Islet of Langerhans (tissue), 1 donor: Measurements from ENCODE around the gene EWSR1.

Experiments used
- FAIRE-seq: peaks from one replicate; lab custom pipeline; 2011; peaks lifted over from hg19 to GRCh38; lab: Jason Lieb, UNC

The EWSR1 gene

DNA sequence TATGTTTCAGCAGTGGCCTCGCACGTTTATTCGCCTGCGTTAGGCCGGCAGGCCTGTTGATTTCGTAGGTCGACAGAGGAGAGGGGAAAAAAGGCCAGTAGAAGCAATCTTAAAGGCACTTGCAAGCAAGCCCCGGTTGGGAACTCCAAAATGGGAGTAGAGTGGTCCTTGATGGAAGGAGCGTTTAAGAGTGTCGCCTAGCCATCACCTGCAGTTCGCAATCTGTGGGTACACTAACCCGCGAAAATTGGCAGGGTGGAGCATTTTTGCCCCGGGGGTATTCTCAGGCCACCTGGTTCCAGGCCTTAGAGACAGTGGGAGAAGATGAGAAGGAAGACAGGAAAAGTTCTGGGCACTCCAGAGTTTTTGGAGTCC is 1.1 kb downstream of the EWSR1 start:
- no peak for FAIRE-seq

DNA sequence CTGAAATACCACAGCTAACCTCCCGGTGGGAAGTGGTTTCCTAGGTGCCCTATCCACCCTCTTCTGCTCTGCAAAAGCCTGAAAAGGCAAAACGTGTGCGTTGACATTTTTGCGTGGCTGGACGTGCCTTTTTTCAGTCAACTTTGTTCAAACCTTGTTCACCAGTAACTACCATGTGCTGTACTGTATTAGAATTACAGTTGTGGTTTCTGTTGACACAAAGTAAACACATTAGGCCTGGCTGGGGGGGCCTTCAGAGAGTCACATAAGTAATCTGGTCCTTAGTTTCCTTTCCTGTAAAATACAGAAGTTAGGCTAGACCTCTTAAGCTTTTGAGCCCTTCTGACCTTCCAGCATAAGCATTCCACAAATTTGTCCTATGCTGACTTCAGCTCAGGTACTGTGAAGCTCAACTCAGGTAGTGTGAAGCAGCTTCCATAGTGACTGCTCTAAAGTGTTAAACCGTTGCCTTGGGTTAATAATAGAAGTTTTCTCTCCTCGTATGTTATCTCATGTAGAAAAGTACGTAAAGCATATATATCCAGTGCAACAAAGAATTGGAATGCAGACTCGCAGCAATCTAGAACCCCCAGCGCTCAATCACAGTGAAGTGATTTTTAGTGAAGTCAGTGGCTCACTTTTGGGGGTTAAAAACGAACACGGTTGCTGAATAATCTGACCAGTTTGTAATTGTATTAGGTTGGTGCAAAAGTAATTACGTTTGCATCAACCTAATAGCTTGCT is 1.8 kb downstream of the EWSR1 start:
- FAIRE-seq, result no peak

DNA sequence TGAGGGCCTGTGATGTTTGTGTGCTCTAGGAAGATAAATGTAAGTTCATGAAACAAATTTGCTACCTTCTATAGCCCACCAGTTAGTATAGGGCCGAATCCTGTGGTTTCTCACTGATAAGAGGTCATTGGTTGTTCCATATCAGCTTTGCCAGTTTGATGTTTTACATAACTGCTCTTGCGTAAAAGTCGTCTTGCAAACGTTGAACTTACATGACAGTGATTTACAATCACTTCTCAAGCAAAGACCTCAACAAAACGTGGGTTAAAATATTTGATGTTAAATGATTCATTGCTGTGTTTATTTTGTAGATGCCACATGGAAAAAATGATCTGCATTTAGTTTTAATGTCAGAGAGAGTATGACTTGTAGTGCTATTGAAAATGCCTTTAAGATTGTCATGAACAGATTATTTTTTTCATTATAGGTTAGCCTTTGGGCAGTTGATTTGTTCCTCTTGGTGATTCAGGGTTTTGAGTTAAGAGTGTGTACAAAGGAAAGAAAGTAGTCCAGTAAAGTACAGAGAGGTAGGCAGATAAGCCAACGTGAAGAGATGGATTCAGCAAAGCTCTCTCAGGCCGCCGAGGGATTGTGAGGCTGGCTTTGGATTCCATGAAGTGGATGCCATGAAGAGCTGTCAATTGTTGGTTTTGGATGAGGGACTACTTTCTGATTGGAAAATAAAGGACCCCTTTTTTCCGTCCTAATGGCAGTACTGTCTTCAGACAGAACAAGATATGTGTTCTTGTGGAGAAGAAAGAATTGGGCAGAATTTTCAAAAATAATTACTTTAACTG is 2.6 kb downstream of the EWSR1 start:
- no peak for FAIRE-seq

DNA sequence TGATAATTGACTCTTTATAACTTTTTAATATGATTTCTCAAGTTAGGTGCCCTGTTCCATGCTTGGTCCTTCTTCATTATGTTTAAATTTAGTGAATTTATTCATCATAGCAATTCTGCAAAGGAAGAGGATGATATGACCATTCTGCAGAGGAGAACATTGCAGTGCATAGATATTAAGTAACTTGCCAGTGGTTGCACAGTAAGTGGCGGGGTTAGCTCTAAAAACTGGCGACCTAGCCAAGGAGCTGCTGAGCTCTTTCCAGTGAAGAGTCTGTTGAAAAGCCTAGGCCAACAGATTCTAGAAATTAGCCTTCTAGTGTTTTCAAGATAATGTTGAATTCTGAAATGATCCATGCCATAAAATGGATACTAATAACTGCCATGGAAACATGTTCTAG is 4.6 kb downstream of the EWSR1 start:
- no peak for FAIRE-seq

DNA sequence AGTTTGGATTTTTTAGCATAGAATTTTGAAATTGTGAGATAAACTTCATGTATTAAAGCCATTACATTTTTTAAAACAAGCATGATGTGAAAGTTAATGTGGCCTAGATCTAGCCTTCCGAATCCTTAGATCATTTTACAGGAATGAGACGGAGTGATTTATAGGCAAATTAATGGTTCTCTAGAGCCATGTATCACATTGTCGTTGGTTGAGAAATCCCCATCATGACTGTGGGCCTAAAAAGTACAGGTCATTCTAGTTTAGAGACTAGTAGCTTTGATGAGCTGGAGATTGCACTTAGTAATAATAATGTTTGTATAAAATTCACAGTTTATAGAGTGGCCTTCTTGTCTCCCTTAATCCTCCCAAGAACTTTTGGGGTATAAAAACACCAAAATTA is 7.1 kb downstream of the EWSR1 start:
- FAIRE-seq, result no peak

DNA sequence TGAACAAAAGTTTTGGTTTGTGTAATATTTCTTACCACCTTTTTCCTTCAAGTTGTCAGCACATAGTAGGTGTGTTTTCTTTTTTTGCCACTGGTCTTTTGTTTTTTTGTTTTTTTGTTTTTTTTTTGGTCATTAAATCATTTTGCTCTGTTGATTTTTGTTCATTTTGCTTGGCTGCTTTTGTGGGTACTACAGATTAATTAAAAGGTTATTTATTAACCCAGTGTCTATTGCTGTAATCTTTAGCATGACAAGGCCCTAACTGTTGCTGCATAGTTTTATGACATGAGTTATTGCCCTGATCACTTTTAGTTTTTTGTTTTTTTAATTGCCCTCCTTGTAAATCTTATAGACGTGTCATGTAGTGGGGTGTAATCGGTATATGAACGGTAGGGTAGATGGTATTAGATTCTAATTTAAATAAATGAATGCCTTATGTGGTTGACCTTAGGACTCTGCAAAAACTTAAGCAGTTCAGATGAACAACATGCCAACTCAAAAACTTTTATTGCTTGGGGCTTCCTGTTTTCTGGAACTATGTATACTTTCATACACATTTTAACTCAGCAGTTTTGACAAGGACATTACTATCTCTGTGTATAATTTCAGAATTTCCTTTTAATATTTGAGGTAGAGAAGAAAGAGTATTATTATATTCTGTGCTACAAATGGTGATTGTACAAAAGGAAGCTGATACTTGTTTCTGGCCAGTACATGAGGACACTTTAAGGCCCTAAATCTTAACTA is 7.9 kb downstream of the EWSR1 start:
- no peak for FAIRE-seq

DNA sequence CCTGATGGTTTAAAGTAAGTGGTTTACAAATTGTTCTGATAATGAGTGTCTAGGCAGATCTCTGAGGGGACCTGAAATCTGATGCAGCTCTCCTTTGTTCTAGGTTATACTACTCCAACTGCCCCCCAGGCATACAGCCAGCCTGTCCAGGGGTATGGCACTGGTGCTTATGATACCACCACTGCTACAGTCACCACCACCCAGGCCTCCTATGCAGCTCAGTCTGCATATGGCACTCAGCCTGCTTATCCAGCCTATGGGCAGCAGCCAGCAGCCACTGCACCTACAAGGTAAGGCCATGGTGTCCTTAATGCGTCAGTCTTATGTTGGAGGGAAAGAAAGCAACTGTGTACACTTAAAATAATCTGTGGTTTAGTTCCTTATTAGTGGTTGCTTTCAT is 9.9 kb downstream of the EWSR1 start:
- no peak for FAIRE-seq

DNA sequence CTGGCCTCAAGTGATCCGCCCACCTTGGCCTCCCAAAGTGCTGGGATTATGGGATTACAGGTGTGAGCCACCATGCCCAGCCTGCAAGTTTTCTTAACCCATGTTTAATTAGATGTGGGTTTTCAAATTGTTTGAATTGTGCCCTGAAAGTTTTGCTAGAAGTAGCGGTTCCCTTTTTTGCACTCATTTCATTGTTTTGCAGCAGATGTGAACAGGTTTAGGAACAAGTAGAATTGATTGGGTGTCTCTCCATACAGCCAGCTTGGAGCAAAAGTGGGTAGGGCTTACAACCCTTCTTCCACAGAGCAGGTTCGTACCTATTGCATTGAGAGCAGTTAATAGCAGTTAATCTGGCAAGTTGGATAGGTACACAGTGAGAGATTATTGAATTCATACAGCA is 16.1 kb downstream of the EWSR1 start:
- no peak for FAIRE-seq

DNA sequence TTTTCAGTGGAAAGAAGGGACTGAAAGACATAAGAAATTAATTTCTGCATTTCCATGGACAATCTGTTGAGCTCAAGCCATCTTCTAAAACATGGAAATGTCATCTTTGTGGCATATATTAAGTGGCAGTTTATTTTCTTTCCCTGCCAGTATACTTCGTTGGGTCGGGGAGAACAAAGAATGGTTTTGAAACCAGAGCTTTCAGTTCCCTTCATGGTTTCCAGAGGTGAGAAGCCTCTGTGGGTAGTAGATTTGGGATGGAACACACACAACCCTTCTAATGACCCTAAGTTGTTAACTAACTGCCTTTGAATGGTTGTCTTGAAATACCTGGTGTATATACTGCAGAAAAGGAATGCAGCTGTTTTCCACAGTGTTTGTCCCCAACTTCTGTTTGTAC is 20.8 kb downstream of the EWSR1 start:
- no peak for FAIRE-seq

DNA sequence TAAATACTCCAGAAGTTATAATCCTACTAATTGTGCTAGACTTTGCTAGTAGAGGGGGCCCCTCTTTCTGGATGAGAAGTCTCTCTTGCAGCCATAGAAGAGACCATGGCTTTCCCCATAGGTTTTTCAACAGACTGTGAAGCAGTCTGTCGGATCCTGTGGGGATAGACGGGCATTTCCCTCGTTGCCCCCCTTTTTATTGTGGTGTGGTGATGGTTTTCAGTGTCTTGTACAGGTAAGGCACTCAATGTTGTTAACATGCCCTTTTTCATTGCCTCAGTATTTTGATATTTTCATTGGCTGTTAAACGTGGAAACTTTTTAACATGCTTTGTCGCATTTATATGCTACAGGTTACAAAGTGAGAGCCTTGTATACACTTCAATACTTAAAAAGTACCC is 22.0 kb downstream of the EWSR1 start:
- no peak for FAIRE-seq

DNA sequence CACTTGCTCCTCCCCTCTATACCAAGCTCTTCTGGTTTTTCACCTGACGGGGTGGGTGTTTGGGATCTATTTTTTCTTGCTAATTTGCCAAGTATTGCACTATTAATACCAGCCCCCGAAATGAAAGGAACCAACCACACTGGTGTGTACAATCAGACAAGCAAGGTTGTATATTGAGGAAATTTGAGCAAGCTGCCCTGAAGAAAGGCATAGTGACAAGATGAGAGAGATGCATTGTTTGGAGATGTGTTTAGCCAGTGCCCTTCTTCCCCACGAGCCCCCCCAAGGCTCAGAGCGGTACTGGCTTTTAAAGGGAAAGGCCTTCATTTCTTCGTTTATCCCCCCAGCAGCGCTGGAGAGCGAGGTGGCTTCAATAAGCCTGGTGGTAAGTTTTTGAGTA is 23.1 kb downstream of the EWSR1 start:
- no peak for FAIRE-seq

DNA sequence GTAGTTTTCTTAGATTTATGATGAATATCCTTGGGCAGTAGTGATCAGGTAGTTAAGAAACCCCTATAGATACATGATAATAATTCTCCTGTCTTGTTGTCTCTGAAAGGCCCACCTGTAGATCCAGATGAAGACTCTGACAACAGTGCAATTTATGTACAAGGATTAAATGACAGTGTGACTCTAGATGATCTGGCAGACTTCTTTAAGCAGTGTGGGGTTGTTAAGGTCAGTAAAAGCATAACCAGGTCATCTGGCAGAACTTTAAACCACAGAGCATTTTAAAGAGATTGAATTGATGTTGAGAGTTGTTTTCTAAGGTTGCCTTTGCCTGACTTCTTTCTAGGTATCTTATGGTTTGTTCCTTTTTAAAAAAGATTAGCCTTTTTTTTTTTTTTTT is 24.3 kb downstream of the EWSR1 start:
- no peak for FAIRE-seq

DNA sequence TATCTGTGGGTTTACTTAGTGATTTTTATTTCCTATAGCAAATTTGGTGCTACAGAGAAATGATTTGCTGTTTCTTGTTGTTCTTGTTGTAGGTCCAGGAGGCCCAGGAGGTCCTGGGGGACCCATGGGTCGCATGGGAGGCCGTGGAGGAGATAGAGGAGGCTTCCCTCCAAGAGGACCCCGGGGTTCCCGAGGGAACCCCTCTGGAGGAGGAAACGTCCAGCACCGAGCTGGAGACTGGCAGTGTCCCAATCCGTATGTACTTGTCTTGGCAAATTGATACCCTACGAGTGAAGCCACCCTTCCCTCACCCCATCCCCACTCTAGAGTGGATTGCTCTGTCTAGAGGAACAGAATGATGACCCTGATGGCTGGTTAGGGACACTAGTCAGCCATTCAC is 30.6 kb downstream of the EWSR1 start:
- no peak for FAIRE-seq

DNA sequence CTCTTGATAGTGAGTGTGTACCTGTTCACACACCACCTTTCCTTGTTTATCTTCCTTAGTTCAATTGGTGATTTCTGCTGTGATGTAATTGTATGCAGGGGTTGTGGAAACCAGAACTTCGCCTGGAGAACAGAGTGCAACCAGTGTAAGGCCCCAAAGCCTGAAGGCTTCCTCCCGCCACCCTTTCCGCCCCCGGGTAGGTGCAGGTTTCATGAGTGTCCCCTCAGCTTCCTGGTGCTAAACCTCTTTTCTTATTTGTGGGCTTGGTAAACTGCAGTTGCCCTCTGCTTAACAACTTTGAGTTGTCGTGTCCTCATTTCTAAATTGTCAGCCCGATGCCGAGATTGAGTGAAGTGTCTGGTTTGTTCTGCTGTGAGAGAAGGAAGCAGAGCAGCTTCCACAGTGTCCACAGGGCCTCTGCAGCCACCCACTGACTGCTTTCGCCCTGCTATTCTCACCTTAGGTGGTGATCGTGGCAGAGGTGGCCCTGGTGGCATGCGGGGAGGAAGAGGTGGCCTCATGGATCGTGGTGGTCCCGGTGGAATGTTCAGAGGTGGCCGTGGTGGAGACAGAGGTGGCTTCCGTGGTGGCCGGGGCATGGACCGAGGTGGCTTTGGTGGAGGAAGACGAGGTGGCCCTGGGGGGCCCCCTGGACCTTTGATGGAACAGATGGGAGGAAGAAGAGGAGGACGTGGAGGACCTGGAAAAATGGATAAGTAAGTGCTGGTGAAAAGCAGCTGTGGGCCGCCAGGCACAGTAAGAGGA is 31.2 kb downstream of the EWSR1 start:
- no peak for FAIRE-seq

DNA sequence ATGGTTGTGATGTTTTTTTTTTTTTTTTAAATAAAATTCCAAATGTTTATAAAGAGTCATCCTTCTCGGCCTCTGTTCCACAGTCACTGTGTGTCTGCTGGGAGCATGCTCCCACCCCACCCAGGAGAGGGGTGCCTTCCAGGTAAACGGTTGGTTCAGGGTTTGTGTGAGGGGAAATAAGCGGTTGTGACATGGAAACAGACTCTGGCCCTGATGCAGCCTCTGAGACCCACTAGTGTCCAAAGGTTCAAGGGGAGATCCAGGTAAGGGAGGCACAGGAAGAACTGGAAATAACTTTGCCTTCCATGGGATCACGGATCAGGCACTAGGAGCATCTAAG is 32.4 kb downstream of the EWSR1 start:
- no peak for FAIRE-seq

DNA sequence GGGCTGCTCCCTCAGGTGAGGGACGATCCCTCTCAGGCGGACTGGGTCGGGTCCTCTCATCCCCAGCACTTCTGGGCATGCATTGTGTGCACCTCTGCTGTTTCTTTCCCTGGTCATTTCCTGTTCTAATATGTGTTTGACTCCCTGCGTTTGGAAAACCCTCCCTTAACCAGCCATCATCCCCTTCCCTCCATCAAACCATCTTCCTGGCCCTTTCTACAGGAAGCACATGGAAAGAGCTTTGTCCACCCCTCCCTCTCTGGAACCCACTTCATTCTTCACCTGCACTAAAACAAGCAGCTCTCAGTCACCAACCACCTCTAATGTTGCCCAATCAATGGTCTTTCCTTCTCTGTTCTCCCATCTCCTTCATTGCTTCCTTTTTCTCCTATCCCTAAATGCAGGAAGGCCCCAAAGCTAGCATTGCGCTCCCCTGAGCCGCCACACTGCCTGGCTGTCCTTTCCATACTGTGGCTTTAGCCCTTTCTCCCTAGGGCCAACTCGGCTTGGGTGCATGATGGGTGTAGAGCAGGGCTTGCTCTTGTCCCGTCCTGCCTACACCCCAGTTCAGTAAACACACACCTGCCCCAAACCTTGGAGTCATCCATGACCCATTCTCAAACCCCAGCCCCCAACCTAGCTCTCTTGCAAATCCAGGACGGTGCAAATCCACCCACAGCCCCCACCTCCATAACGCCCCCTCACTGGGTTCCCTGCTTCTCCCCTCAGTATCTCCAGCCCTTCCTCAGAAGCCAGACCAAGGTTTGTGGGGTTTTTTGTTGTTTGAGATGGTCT is 32.9 kb downstream of the EWSR1 start:
- FAIRE-seq, result no peak

DNA sequence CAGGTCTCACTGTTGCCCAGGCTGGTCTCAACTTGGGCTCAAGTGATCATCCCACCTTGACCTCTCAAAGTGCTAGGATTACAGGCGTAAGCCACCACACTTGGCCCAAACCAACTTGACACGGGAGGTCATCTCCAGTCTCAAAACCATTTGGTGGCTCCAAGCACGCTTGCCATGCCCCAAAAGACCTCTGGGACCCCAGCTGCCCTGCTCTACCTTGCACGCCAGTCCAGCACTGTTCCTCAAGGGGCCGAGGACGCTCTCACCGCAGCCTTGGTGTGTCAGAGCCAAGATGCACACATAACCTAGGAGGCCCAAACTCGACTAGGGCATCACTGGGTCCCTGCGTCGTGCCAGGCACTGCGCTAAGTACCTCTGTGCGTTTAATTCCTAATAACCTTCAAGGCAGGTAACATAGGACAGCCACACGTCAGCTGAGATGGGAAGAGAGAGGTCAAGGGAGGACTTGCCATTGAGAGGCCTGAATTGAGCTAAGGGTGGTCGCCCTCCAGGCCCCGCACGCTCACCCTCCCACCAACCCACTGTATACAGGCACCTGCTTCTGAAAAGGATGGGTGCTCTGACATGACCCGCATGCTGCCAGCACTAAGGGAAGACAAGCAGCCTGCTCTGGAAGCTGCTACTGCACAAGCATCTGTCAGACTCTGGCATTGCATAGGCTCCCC is 33.8 kb downstream of the EWSR1 start:
- FAIRE-seq, result no peak

DNA sequence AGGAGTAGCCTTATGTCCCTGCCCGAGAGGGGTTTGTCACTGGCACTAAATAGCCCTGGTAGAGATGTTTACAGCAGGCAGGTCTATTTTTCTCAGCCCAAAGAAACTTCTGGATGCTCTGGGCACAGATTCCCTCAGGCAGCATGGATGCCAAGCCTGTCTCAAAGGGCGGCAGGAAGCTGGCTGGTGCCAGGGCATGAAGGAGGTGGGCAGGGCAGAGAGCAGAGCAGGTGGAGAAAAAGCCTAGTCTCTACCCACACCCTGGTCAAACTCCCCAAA is 34.3 kb downstream of the EWSR1 start:
- FAIRE-seq, result no peak

DNA sequence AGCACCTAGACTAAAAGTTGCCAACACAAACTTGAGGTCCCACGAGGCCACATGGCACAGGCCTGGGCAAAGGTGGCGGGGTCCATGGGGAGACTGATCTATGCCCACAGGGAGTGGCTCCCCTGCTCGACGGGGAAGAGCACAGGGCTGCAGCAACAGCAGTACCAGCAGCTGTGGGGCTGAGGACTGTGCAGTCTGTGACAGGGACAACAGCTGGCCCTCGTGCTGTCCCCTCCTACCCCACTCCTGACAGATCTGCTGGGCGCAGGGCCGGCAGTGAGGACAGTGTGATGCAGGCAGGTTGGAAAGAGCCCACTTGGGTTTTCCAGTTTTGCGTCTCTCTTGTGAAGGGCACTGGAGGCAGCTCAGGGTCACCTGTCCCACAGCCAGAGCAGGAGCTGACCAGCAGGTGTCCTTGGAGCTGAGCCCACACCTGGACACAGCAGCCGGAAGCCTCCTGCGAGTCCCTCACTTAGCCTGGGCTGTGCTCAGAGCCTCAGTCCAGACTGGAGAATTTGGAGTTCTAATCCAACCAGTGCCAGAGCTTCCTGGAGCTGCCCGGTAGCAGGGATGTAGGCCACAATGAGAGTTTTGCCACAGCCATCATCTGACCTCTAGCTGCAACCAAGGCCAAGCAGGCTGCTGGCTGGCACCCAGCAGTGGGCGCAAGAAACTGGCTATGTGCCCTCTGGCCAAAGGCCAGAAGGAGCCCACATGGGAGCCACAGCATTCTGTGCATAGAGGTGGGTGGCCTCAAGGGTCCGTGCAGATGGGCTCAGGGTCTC is 34.8 kb downstream of the EWSR1 start:
- FAIRE-seq, result no peak

DNA sequence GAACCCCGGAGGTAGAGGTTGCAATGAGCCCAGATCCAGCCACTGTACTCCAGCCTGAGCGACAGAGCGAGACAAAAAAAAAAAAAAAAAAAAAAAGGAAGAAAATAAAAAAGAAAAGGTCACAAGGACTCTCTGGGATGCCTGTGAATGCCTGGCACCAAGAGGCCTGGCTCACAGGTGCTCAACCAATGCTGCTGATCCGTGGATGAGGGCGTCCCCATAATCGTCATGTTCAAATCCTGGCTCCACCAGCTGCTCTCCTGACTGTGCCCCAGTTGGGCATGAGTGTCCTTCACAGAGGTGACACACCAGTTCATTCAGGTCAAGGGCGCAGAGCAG is 37.7 kb downstream of the EWSR1 start:
- no peak for FAIRE-seq
